GM12878 (cell line): ENCODE measurements around the gene HLA-DMA.

Experiments
- ATF7 ChIP-seq: fragments of 450-650 bp; IDR thresholded peaks from 2 replicates; pipeline ENCODE4 v1.6.1; 2016; ENCODE audit warnings: low read depth, mild to moderate bottlenecking
- BCL3 ChIP-seq: IDR thresholded peaks from 2 replicates; pipeline ENCODE4 v1.6.1; 2011; ENCODE audit warnings: borderline replicate concordance, low read depth, mild to moderate bottlenecking, moderate library complexity, low read length; ENCODE audit not compliant: insufficient read depth, poor library complexity, severe bottlenecking
- CTCF ChIP-seq, 3 experiments: IDR thresholded peaks in 2 of 3; conservative IDR thresholded peaks in 1 of 3; 2 replicates each; pipeline ENCODE4 v1.5.1; 2011; ENCODE audit warnings: low read depth in 3 of 3, low read length in 3 of 3, mild to moderate bottlenecking in 3 of 3, control low read depth in 2 of 3, moderate library complexity in 2 of 3, inconsistent platforms in 1 of 3, mixed read lengths in 1 of 3; ENCODE audit not compliant: control insufficient read depth in 2 of 3, insufficient read depth in 1 of 3; ENCODE audit errors: extremely low read depth in 1 of 3
- EZH2 ChIP-seq: IDR thresholded peaks from 2 replicates; pipeline ENCODE4 v1.6.1; 2012; ENCODE audit warnings: low read depth, mild to moderate bottlenecking, control low read depth, inconsistent platforms, low read length, borderline replicate concordance; ENCODE audit not compliant: control insufficient read depth
- HDAC2 ChIP-seq: fragments of 200-600 bp; sonication (generic); IDR thresholded peaks from 2 replicates; pipeline ENCODE4 v1.6.1; 2017
- IKZF1 ChIP-seq: fragments of 450-650 bp; conservative IDR thresholded peaks from 2 replicates; pipeline ENCODE4 v1.6.1; 2017; ENCODE audit warnings: antibody characterized with exemption, mild to moderate bottlenecking
- KDM1A ChIP-seq: fragments of 200-600 bp; sonication (generic); IDR thresholded peaks from 2 replicates; pipeline ENCODE4 v1.6.1; 2016; ENCODE audit warnings: borderline replicate concordance
- KLF5 ChIP-seq: fragments of 450-650 bp; IDR thresholded peaks from 2 replicates; pipeline ENCODE4 v1.6.1; 2014; ENCODE audit warnings: mild to moderate bottlenecking; ENCODE audit not compliant: partially characterized antibody
- MXI1 ChIP-seq: fragments of 150-350 bp; IDR thresholded peaks from 2 replicates; pipeline ENCODE4 v1.6.1; 2011; ENCODE audit warnings: low read depth, mild to moderate bottlenecking, inconsistent platforms, low read length, improper control_type of control experiment
- TAF1 ChIP-seq: IDR thresholded peaks from 2 replicates; pipeline ENCODE4 v1.6.1; 2011; ENCODE audit warnings: mild to moderate bottlenecking, low read depth, low read length, borderline replicate concordance

- TF ChIP-seq CTCF (IDR thresholded peaks at IDR 0.05 in 2 of 3, conservative IDR thresholded peaks at IDR 0.05 in 1 of 3; ENCODE audit: control insufficient read depth in 2 of 3, extremely low read depth in 1 of 3, insufficient read depth in 1 of 3, low read depth in 3 of 3, low read length in 3 of 3): no peak
- no peak for TF ChIP-seq TAF1
- TF ChIP-seq KDM1A: no peak
- TF ChIP-seq ATF7: no peak
- TF ChIP-seq HDAC2: no peak
- TF ChIP-seq BCL3: no peak
- no peak for TF ChIP-seq KLF5
- no peak for TF ChIP-seq EZH2
- no peak for TF ChIP-seq MXI1
- TF ChIP-seq IKZF1: no peak
Observed at GRCh38 chr6:32991972-32992371, 39.1 kb upstream of the HLA-DMA start.
